Activated CD4-positive, alpha-beta T cell treated with anti-CD3 and anti-CD28 coated beads, Interleukin-2, amount 50 U/mL, for 48 hours (primary cell): ENCODE measurements around the gene TNFAIP2.
A peak's percentile ranks its signal among the peaks of the same experiment; 100 is the strongest.

ENCODE experiments used
- DNase-seq, 2 experiments: peaks; one replicate each; pipeline ENCODE4 v3.0.0-alpha.2; 2020

TNFAIP2 gene

GRCh38 chr14:103122947-103123633, at the start of gene TNFAIP2:
TNFAIP2 (plus strand) TSS chr14:103123461; CDS start chr14:103126458, 2,997 bp downstream.
- no peak for DNase-seq

GRCh38 chr14:103073876-103074728, 49.2 kb upstream of the TNFAIP2 start:
- no peak for DNase-seq

GRCh38 chr14:103074729-103075367, 48.4 kb upstream of the TNFAIP2 start:
- peak; percentile 10 to 20 for DNase-seq

- DNase-seq = peak; percentile 71 to 80
These were observed 44.9 kb upstream of the TNFAIP2 start for GRCh38 chr14:103078420-103078749.

- DNase-seq = no peak
These were observed 44.2 kb upstream of the TNFAIP2 start for GRCh38 chr14:103078860-103079587.

- DNase-seq = no peak
These were observed 41.3 kb upstream of the TNFAIP2 start for GRCh38 chr14:103081951-103082350.

- DNase-seq = no peak
These were observed 39.0 kb upstream of the TNFAIP2 start, which contains the start of gene LBHD2 for GRCh38 chr14:103084021-103084919. LBHD2 (plus strand) TSS chr14:103084210; CDS start chr14:103086013, 1,803 bp downstream.

- no peak for DNase-seq
These were observed 37.9 kb upstream of the TNFAIP2 start for GRCh38 chr14:103085106-103086091.

GRCh38 chr14:103086771-103087342, 36.4 kb upstream of the TNFAIP2 start:
- no peak for DNase-seq

- no peak for DNase-seq
These were observed 35.9 kb upstream of the TNFAIP2 start for GRCh38 chr14:103087343-103087835.

GRCh38 chr14:103088921-103089320, 34.3 kb upstream of the TNFAIP2 start:
- no peak for DNase-seq

- no peak for DNase-seq
These were observed 33.6 kb upstream of the TNFAIP2 start for GRCh38 chr14:103089386-103090335.

GRCh38 chr14:103090481-103091020, 32.7 kb upstream of the TNFAIP2 start:
- no peak for DNase-seq

- DNase-seq = peak; percentile 79 to 81
These were observed 32.0 kb upstream of the TNFAIP2 start for GRCh38 chr14:103091041-103091882.

GRCh38 chr14:103091883-103092222, 31.4 kb upstream of the TNFAIP2 start:
- DNase-seq = no peak

- no peak for DNase-seq
These were observed 29.3 kb upstream of the TNFAIP2 start for GRCh38 chr14:103093856-103094405.
